ENCODE measurements around the gene KLHL5.

Gene KLHL5

GRCh38 chr4:39043861-39044363 is 18.1 kb upstream of the KLHL5 start:
- DNase-seq (ENCODE audit: low read depth in 3 of 3), result no peak

- peak; percentile 92 to 96 (median 95) for DNase-seq (ENCODE audit: low read depth in 3 of 3)
These were observed 17.6 kb upstream of the KLHL5 start for GRCh38 chr4:39044364-39044955.

- no peak for DNase-seq (ENCODE audit: low read depth in 3 of 3)
These were observed 16.8 kb upstream of the KLHL5 start for GRCh38 chr4:39044956-39045826.

GRCh38 chr4:39045827-39046221 is 16.2 kb upstream of the KLHL5 start:
- DNase-seq (ENCODE audit: low read depth in 3 of 3), result no peak

- DNase-seq (ENCODE audit: low read depth in 3 of 3), result no peak
These were observed 15.8 kb upstream of the KLHL5 start for GRCh38 chr4:39046249-39046648.

GRCh38 chr4:39047681-39048080 is 14.4 kb upstream of the KLHL5 start:
- DNase-seq (ENCODE audit: low read depth in 3 of 3), result no peak

- no peak for DNase-seq (ENCODE audit: low read depth in 3 of 3)
These were observed 13.7 kb upstream of the KLHL5 start for GRCh38 chr4:39048311-39048710.

- no peak for DNase-seq (ENCODE audit: low read depth in 3 of 3)
These were observed 11.4 kb upstream of the KLHL5 start for GRCh38 chr4:39050590-39050989.

GRCh38 chr4:39051492-39051891 is 10.5 kb upstream of the KLHL5 start:
- DNase-seq (ENCODE audit: low read depth in 3 of 3), result no peak

- no peak for DNase-seq (ENCODE audit: low read depth in 3 of 3)
These were observed 8.0 kb upstream of the KLHL5 start for GRCh38 chr4:39053983-39054382.

- no peak for DNase-seq (ENCODE audit: low read depth in 3 of 3)
These were observed 7.5 kb upstream of the KLHL5 start for GRCh38 chr4:39054497-39054896.

GRCh38 chr4:39056023-39056422 is 6.0 kb upstream of the KLHL5 start:
- DNase-seq (ENCODE audit: low read depth in 3 of 3), result no peak

- no peak for DNase-seq (ENCODE audit: low read depth in 3 of 3)
These were observed 575 bp upstream of the KLHL5 start for GRCh38 chr4:39061457-39061856.

GRCh38 chr4:39062770-39063097 is 702 bp downstream of the KLHL5 start:
- DNase-seq (ENCODE audit: low read depth in 3 of 3), result no peak

- DNase-seq (ENCODE audit: low read depth in 3 of 3), result no peak
These were observed 1.4 kb downstream of the KLHL5 start for GRCh38 chr4:39063430-39063829.

GRCh38 chr4:39066371-39066770 is 4.3 kb downstream of the KLHL5 start:
- no peak for DNase-seq (ENCODE audit: low read depth in 3 of 3)

- no peak for DNase-seq (ENCODE audit: low read depth in 3 of 3)
These were observed 5.0 kb downstream of the KLHL5 start for GRCh38 chr4:39067031-39067430.

GRCh38 chr4:39067451-39067850 is 5.4 kb downstream of the KLHL5 start:
- no peak for DNase-seq (ENCODE audit: low read depth in 3 of 3)

- no peak for DNase-seq (ENCODE audit: low read depth in 3 of 3)
These were observed 6.9 kb downstream of the KLHL5 start for GRCh38 chr4:39068907-39069306.

GRCh38 chr4:39078829-39079228 is 16.8 kb downstream of the KLHL5 start:
- no peak for DNase-seq (ENCODE audit: low read depth in 3 of 3)

GRCh38 chr4:39083164-39083563 is 21.1 kb downstream of the KLHL5 start:
- DNase-seq (ENCODE audit: low read depth in 3 of 3), result no peak

GRCh38 chr4:39085891-39086290 is 23.9 kb downstream of the KLHL5 start:
- DNase-seq (ENCODE audit: low read depth in 3 of 3), result no peak

- DNase-seq (ENCODE audit: low read depth in 3 of 3), result no peak
These were observed 34.8 kb downstream of the KLHL5 start for GRCh38 chr4:39096847-39097246.
